K562 (cell line): ENCODE data around the gene UBE2E1. TPM values are rescaled to one million over a fixed set of nuclear protein-coding genes. Genes with fewer than 3 reads are reported as not detected.

ENCODE experiments used
- BRD4 ChIP-seq: fragments of 200-600 bp; sonication (generic); IDR thresholded peaks from 2 replicates; pipeline ENCODE4 v1.6.1; 2017; ENCODE audit warnings: inconsistent platforms
- FOS ChIP-seq: IDR thresholded peaks from 3 replicates; pipeline ENCODE4 v1.6.1; 2011; ENCODE audit not compliant: insufficient read length; ENCODE audit errors: extremely low read depth
- GABPB1 ChIP-seq: sonication (generic); formaldehyde crosslinking; IDR thresholded peaks from 2 replicates; pipeline ENCODE4 v1.8.0; 2022; ENCODE audit warnings: mild to moderate bottlenecking, missing genetic modification reagents
- HDAC1 ChIP-seq, 2 experiments: fragments of 450-650 bp; IDR thresholded peaks; 2 replicates each; pipeline ENCODE4 v1.6.1; 2016 to 2017; ENCODE audit warnings: inconsistent platforms in 1 of 2, mild to moderate bottlenecking in 1 of 2, moderate library complexity in 1 of 2
- MCM5 ChIP-seq: fragments of 450-650 bp; IDR thresholded peaks from 2 replicates; pipeline ENCODE4 v1.6.1; 2016; ENCODE audit warnings: low read depth
- MYC ChIP-seq, 2 experiments: fragments of 250-450 bp in 1 of 2; sonication (Bioruptor Pico) in 1 of 2; IDR thresholded peaks; 2 replicates each; pipeline versions ENCODE4 v1.5.1 to v1.6.1; 2012 to 2021; ENCODE audit warnings: low read depth in 2 of 2, borderline replicate concordance in 1 of 2, improper control_type of control experiment in 1 of 2, low read length in 1 of 2, mild to moderate bottlenecking in 1 of 2, moderate library complexity in 1 of 2
- NR2C2 ChIP-seq, 2 experiments: fragments of 200-800 bp in 1 of 2; sonication (Bioruptor generic) in 1 of 2; sonication (generic) in 1 of 2; formaldehyde crosslinking in 1 of 2; IDR thresholded peaks; 2 replicates each; pipeline versions ENCODE4 v1.6.1 to v1.8.0; 2016 to 2022; ENCODE audit warnings: mild to moderate bottlenecking in 1 of 2, missing compliant biosample characterization in 1 of 2, missing genetic modification characterization in 1 of 2, missing genetic modification reagents in 1 of 2
- RBFOX2 ChIP-seq: fragments of 200-400 bp; formaldehyde crosslinking; IDR thresholded peaks from 2 replicates; pipeline ENCODE4 v1.6.1; 2017; ENCODE audit warnings: low read depth, mild to moderate bottlenecking, low read length, moderate library complexity
- TSC22D4 ChIP-seq: fragments of 450-650 bp; IDR thresholded peaks from 2 replicates; pipeline ENCODE4 v1.6.1; 2016; ENCODE audit warnings: missing genetic modification characterization, missing biosample characterization, control low read depth
- YBX1 ChIP-seq: fragments of 450-650 bp; IDR thresholded peaks from 2 replicates; pipeline ENCODE4 v1.7.1; 2016; ENCODE audit warnings: mild to moderate bottlenecking
- ZBED1 ChIP-seq: IDR thresholded peaks from 2 replicates; pipeline ENCODE4 v1.6.1; 2014
- ZBTB7A ChIP-seq: IDR thresholded peaks from 2 replicates; pipeline ENCODE4 v1.6.1; 2011; ENCODE audit warnings: low read depth, mild to moderate bottlenecking, low read length, moderate library complexity, borderline replicate concordance; ENCODE audit not compliant: control insufficient read depth
- ZNF511 ChIP-seq: sonication (generic); formaldehyde crosslinking; IDR thresholded peaks from 2 replicates; pipeline ENCODE4 v1.8.0; 2022; ENCODE audit warnings: mild to moderate bottlenecking, missing genetic modification reagents
- polyA plus RNA-seq, 8 experiments: library from polyadenylated mRNA; depleted of rRNA in 4 of 8; stranded (reverse) in 5 of 8; unstranded in 3 of 8; fragments of >200 nt; fragmentation: Nextera tagmentation in 2 of 8; fragmentation: Illumina TruSeq in 1 of 8; extraction: Ambion mirVana in 2 of 8; extraction: Trizol in 1 of 8; gene quantifications; 2 replicates each; pipeline versions ENCODE4 v1.2.1 to v1.2.3, GENCODE V29; 2011 to 2014; ENCODE audit warnings: inconsistent platforms in 1 of 8, missing spikeins in 1 of 8
- total RNA-seq, 7 experiments: library from RNA; depleted of rRNA in 6 of 7; stranded (reverse); fragments of >200 nt in 6 of 7; fragmentation: Illumina TruSeq in 2 of 7; extraction: Trizol in 2 of 7; gene quantifications; 2 replicates each; pipeline versions ENCODE4 v1.2.1 to v1.2.3, GENCODE V29; 2011 to 2021; ENCODE audit warnings: low replicate concordance in 1 of 7
- TF ChIP-seq, protein P1 (sequence below), 2 experiments: IDR thresholded peaks; 2 replicates each; pipeline ENCODE4 v1.6.1; 2012; ENCODE audit warnings: improper control_type of control experiment in 2 of 2, low read depth in 2 of 2, low read length in 2 of 2, borderline replicate concordance in 1 of 2
- TF ChIP-seq, protein P2 (sequence below): fragments of 450-650 bp; IDR thresholded peaks from 2 replicates; pipeline ENCODE4 v1.6.1; 2016; ENCODE audit warnings: low read depth

The UBE2E1 gene
- total and polyA plus RNA-seq, 9 of the 15 experiments (the other 6 are each of a cell fraction or from before 2014, with no cell fraction given) = 54.4 to 294 (median 165) TPM

DNA sequence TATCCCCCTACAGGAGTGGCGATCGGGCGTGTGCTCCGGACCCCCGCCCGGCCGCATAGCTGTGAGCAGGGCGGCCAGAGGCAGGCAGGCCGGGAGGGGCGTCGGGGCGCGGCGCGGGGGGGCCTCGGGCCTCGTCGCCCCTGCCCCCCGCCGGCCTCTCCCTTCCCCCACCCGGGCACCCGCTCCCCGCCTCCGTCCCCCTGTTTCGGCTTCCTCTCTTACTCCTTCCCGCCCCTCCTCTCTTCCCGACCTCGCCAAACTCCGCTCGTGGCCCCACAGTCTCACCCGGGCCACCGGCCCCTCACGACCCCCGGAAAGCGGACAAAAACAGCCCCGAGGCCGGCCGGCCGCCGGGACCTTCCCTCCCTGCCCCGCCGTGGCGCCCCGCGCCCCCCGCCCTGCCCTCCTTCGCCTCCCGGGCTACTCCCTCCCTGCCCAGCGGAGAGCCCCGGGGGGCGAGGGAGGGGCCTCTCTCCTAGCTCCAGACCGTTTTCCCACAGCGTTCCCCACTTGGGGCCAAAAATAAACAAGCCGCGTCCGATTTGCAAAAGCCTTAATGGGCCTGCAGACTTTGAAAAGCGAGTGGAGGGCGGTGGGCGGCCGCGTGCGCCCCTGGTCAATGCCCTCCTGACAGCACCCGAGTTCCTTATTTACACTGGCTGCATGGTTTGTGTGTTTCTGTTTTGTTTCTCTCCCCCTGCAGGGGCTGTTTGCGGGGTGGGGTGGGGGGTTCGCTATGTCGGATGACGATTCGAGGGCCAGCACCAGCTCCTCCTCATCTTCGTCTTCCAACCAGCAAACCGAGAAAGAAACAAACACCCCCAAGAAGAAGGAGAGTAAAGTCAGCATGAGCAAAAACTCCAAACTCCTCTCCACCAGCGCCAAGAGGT is 1.0 kb downstream of the UBE2E1 start (continued):
- TF ChIP-seq ZNF511 (CRISPR knock-in tag) = 0 out of 2 replicates have a peak, but pooled peaks have one; percentile 42
- TF ChIP-seq, protein P1, sequence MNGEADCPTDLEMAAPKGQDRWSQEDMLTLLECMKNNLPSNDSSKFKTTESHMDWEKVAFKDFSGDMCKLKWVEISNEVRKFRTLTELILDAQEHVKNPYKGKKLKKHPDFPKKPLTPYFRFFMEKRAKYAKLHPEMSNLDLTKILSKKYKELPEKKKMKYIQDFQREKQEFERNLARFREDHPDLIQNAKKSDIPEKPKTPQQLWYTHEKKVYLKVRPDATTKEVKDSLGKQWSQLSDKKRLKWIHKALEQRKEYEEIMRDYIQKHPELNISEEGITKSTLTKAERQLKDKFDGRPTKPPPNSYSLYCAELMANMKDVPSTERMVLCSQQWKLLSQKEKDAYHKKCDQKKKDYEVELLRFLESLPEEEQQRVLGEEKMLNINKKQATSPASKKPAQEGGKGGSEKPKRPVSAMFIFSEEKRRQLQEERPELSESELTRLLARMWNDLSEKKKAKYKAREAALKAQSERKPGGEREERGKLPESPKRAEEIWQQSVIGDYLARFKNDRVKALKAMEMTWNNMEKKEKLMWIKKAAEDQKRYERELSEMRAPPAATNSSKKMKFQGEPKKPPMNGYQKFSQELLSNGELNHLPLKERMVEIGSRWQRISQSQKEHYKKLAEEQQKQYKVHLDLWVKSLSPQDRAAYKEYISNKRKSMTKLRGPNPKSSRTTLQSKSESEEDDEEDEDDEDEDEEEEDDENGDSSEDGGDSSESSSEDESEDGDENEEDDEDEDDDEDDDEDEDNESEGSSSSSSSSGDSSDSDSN (IDR thresholded peaks at IDR 0.05; ENCODE audit: borderline replicate concordance in 1 of 2, low read depth in 2 of 2, low read length in 2 of 2) = 0 out of 4 replicates have a peak, but pooled peaks have one; percentile 27 to 31
- TF ChIP-seq GABPB1 (CRISPR knock-in tag) = 0 out of 2 replicates have a peak, but pooled peaks have one; percentile 19
- no peak for TF ChIP-seq TSC22D4 (tag)
- TF ChIP-seq, protein P2, sequence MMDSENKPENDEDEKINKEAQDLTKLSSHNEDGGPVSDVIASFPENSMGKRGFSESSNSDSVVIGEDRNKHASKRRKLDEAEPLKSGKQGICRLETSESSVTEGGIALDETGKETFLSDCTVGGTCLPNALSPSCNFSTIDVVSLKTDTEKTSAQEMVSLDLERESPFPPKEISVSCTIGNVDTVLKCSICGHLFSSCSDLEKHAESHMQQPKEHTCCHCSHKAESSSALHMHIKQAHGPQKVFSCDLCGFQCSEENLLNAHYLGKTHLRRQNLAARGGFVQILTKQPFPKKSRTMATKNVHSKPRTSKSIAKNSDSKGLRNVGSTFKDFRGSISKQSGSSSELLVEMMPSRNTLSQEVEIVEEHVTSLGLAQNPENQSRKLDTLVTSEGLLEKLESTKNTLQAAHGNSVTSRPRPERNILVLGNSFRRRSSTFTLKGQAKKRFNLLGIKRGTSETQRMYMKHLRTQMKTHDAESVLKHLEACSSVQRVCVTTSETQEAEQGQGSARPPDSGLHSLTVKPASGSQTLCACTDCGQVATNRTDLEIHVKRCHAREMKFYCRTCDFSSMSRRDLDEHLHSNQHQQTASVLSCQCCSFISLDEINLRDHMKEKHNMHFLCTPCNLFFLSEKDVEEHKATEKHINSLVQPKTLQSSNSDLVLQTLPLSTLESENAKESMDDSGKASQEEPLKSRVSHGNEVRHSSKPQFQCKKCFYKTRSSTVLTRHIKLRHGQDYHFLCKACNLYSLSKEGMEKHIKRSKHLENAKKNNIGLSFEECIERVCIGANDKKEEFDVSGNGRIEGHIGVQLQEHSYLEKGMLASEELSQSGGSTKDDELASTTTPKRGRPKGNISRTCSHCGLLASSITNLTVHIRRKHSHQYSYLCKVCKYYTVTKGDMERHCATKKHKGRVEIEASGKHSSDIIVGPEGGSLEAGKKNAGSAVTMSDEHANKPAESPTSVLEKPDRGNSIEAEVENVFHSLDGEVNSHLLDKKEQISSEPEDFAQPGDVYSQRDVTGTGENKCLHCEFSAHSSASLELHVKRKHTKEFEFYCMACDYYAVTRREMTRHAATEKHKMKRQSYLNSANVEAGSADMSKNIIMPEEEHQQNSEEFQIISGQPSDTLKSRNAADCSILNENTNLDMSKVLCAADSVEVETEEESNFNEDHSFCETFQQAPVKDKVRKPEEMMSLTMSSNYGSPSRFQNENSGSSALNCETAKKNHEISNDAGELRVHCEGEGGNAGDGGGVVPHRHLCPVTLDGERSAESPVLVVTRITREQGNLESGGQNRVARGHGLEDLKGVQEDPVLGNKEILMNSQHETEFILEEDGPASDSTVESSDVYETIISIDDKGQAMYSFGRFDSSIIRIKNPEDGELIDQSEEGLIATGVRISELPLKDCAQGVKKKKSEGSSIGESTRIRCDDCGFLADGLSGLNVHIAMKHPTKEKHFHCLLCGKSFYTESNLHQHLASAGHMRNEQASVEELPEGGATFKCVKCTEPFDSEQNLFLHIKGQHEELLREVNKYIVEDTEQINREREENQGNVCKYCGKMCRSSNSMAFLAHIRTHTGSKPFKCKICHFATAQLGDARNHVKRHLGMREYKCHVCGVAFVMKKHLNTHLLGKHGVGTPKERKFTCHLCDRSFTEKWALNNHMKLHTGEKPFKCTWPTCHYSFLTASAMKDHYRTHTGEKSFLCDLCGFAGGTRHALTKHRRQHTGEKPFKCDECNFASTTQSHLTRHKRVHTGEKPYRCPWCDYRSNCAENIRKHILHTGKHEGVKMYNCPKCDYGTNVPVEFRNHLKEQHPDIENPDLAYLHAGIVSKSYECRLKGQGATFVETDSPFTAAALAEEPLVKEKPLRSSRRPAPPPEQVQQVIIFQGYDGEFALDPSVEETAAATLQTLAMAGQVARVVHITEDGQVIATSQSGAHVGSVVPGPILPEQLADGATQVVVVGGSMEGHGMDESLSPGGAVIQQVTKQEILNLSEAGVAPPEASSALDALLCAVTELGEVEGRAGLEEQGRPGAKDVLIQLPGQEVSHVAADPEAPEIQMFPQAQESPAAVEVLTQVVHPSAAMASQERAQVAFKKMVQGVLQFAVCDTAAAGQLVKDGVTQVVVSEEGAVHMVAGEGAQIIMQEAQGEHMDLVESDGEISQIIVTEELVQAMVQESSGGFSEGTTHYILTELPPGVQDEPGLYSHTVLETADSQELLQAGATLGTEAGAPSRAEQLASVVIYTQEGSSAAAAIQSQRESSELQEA = no peak
- TF ChIP-seq ZBTB7A = peak; percentile 89
- TF ChIP-seq MCM5 = no peak
- TF ChIP-seq BRD4 = peak; percentile 66; the same call in 1 of the 2 replicates
- no peak for TF ChIP-seq YBX1
- 0 out of 2 replicates have a peak, but pooled peaks have one; percentile 23 for TF ChIP-seq MYC (IDR thresholded peaks at IDR 0.05; ENCODE audit: low read depth, low read length)
- no peak for TF ChIP-seq MYC (CRISPR knock-in tag; IDR thresholded peaks at IDR 0.05; ENCODE audit: borderline replicate concordance, low read depth)
- no peak for TF ChIP-seq FOS
- TF ChIP-seq RBFOX2 = peak; percentile 72
- TF ChIP-seq NR2C2 (CRISPR knock-in tag; IDR thresholded peaks at IDR 0.05) = 0 out of 2 replicates have a peak, but pooled peaks have one; percentile 19
- no peak for TF ChIP-seq NR2C2 (tag; IDR thresholded peaks at IDR 0.05)
- 0 out of 4 replicates have a peak, but pooled peaks of 1 of the 2 experiments have one; percentile 43 for TF ChIP-seq HDAC1 (IDR thresholded peaks at IDR 0.05)
- TF ChIP-seq ZBED1 = no peak
